Measurements from ENCODE around the gene GALNT15.

GALNT15 gene

GRCh38 chr3:16181361-16181760 is 6.9 kb downstream of the GALNT15 start:
- no peak overlapping the region for H3K27ac ChIP-seq

GRCh38 chr3:16182183-16182582 is 7.7 kb downstream of the GALNT15 start:
- no peak overlapping the region for H3K27ac ChIP-seq
- TF ChIP-seq CTCF (IDR thresholded peaks at IDR 0.05): no peak
- no peak for TF ChIP-seq ZFX (IDR thresholded peaks at IDR 0.05; ENCODE audit: borderline replicate concordance)

More at GRCh38 chr3:16181361-16181760, 6.9 kb downstream of the GALNT15 start:
- TF ChIP-seq CTCF (IDR thresholded peaks at IDR 0.05) (no peak), ZFX (IDR thresholded peaks at IDR 0.05; ENCODE audit: borderline replicate concordance) (no peak)

- H3K27ac ChIP-seq: no peak overlapping the region
- TF ChIP-seq ZFX (IDR thresholded peaks at IDR 0.05; ENCODE audit: borderline replicate concordance) (no peak), CTCF (IDR thresholded peaks at IDR 0.05) (no peak)
Observed at GRCh38 chr3:16182612-16183011, 8.1 kb downstream of the GALNT15 start.

GRCh38 chr3:16183082-16183481 is 8.6 kb downstream of the GALNT15 start:
- no peak for TF ChIP-seq ZFX (IDR thresholded peaks at IDR 0.05; ENCODE audit: borderline replicate concordance)
- no peak for TF ChIP-seq CTCF (IDR thresholded peaks at IDR 0.05)
- no peak overlapping the region for H3K27ac ChIP-seq

GRCh38 chr3:16183601-16184270 is 9.3 kb downstream of the GALNT15 start:
- TF ChIP-seq CTCF (IDR thresholded peaks at IDR 0.05): no peak
- no peak for TF ChIP-seq ZFX (IDR thresholded peaks at IDR 0.05; ENCODE audit: borderline replicate concordance)
- H3K27ac ChIP-seq: no peak overlapping the region

- no peak overlapping the region for H3K27ac ChIP-seq
- TF ChIP-seq CTCF (IDR thresholded peaks at IDR 0.05) (no peak), ZFX (IDR thresholded peaks at IDR 0.05; ENCODE audit: borderline replicate concordance) (no peak)
Observed at GRCh38 chr3:16186086-16186485, 11.6 kb downstream of the GALNT15 start.

- H3K27ac ChIP-seq: no peak overlapping the region
- TF ChIP-seq CTCF (IDR thresholded peaks at IDR 0.05): no peak
- TF ChIP-seq ZFX (IDR thresholded peaks at IDR 0.05; ENCODE audit: borderline replicate concordance): no peak
Observed at GRCh38 chr3:16186565-16186964, 12.1 kb downstream of the GALNT15 start.

Measured in 22Rv1 (cell line).